COR-L47 (cell line): ENCODE measurements around the gene TBC1D16.
"Not testable (repeated sequence)": the region's sequence is repeated elsewhere in the genome, so short reads cannot be mapped to it uniquely, and the experiment has no call there.

ENCODE experiments used
- DNase-seq: peaks from one replicate; lab custom pipeline; 2025; lab: John Stamatoyannopoulos, UW

TBC1D16 gene

GRCh38 chr17:79971651-79972050, 64.0 kb downstream of the TBC1D16 start:
- no peak for DNase-seq

- DNase-seq = peak; percentile 55
Observed at GRCh38 chr17:79970576-79971068, 65.0 kb downstream of the TBC1D16 start.

GRCh38 chr17:79969906-79970305, 65.8 kb downstream of the TBC1D16 start:
- no peak for DNase-seq

- DNase-seq = no peak
Observed at GRCh38 chr17:79968116-79968515, 67.6 kb downstream of the TBC1D16 start.

- no peak for DNase-seq
Observed at GRCh38 chr17:79966681-79967080, 69.0 kb downstream of the TBC1D16 start.

GRCh38 chr17:79965806-79966205, 69.9 kb downstream of the TBC1D16 start:
- DNase-seq = no peak

GRCh38 chr17:79962467-79962866, 73.2 kb downstream of the TBC1D16 start:
- DNase-seq = not testable (repeated sequence)

GRCh38 chr17:79961567-79961966, 74.1 kb downstream of the TBC1D16 start:
- not testable (repeated sequence) for DNase-seq

GRCh38 chr17:79960788-79961522, 74.7 kb downstream of the TBC1D16 start:
- no peak for DNase-seq

- no peak for DNase-seq
Observed at GRCh38 chr17:79959042-79959441, 76.6 kb downstream of the TBC1D16 start.

- DNase-seq = no peak
Observed at GRCh38 chr17:79956853-79957252, 78.8 kb downstream of the TBC1D16 start.

GRCh38 chr17:79956441-79956735, 79.3 kb downstream of the TBC1D16 start:
- not testable (repeated sequence) for DNase-seq

- no peak for DNase-seq
Observed at GRCh38 chr17:79955691-79956440, 79.8 kb downstream of the TBC1D16 start.

GRCh38 chr17:79955167-79955549, 80.5 kb downstream of the TBC1D16 start:
- no peak for DNase-seq

GRCh38 chr17:79954281-79955166, 81.1 kb downstream of the TBC1D16 start:
- peak; percentile 9 for DNase-seq

GRCh38 chr17:79953335-79953734, 82.3 kb downstream of the TBC1D16 start:
- no peak for DNase-seq

GRCh38 chr17:79952901-79953300, 82.8 kb downstream of the TBC1D16 start:
- no peak for DNase-seq

- DNase-seq = no peak
Observed at GRCh38 chr17:79952265-79952877, 83.3 kb downstream of the TBC1D16 start.

- DNase-seq = no peak
Observed at GRCh38 chr17:79951361-79952264, 84.1 kb downstream of the TBC1D16 start.

GRCh38 chr17:79950751-79951150, 84.9 kb downstream of the TBC1D16 start:
- DNase-seq = no peak

GRCh38 chr17:79950306-79950705, 85.4 kb downstream of the TBC1D16 start:
- no peak for DNase-seq
